ENCODE data around the gene LTBP1.

GRCh38 chr2:33365264-33365970 lies 418.7 kb downstream of the LTBP1 start:
- TF ChIP-seq, protein P1, sequence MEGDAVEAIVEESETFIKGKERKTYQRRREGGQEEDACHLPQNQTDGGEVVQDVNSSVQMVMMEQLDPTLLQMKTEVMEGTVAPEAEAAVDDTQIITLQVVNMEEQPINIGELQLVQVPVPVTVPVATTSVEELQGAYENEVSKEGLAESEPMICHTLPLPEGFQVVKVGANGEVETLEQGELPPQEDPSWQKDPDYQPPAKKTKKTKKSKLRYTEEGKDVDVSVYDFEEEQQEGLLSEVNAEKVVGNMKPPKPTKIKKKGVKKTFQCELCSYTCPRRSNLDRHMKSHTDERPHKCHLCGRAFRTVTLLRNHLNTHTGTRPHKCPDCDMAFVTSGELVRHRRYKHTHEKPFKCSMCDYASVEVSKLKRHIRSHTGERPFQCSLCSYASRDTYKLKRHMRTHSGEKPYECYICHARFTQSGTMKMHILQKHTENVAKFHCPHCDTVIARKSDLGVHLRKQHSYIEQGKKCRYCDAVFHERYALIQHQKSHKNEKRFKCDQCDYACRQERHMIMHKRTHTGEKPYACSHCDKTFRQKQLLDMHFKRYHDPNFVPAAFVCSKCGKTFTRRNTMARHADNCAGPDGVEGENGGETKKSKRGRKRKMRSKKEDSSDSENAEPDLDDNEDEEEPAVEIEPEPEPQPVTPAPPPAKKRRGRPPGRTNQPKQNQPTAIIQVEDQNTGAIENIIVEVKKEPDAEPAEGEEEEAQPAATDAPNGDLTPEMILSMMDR (IDR thresholded peaks at IDR 0.05 in 2 of 3, conservative IDR thresholded peaks at IDR 0.05 in 1 of 3; ENCODE audit: control insufficient read depth in 2 of 3, extremely low read depth in 1 of 3, insufficient read depth in 1 of 3, low read depth in 3 of 3, low read length in 3 of 3), result no peak
- TF ChIP-seq POLR2A (IDR thresholded peaks at IDR 0.05; ENCODE audit: low read depth, low read length), result no peak
- TF ChIP-seq STAT1 (conservative IDR thresholded peaks at IDR 0.05), result no peak
- no peak for TF ChIP-seq CEBPB (IDR thresholded peaks at IDR 0.05; ENCODE audit: borderline replicate concordance in 1 of 2, low read depth in 2 of 2, low read length in 2 of 2)
- no peak for TF ChIP-seq RFX5 (IDR thresholded peaks at IDR 0.05; ENCODE audit: low read depth, low read length)
- TF ChIP-seq EZH2 (IDR thresholded peaks at IDR 0.05; ENCODE audit: borderline replicate concordance, control insufficient read depth, low read depth, low read length), result no peak
- no peak for TF ChIP-seq MXI1 (IDR thresholded peaks at IDR 0.05; ENCODE audit: low read depth, low read length)
- TF ChIP-seq HDAC6 (IDR thresholded peaks at IDR 0.05; ENCODE audit: unreplicated experiment), result no peak
- TF ChIP-seq SIN3A (IDR thresholded peaks at IDR 0.05; ENCODE audit: low read depth, low read length), result no peak

All from GM12878 (cell line).